RWPE1 (cell line): ENCODE data around the gene RALGAPA1.

Experiments
- CTCF ChIA-PET: fragments of 350-600 bp; sonication (Branson Sonifier 250); formaldehyde crosslinking; extraction: SDS; loops from one replicate; lab custom pipeline; 2021; lab: Yijun Ruan, JAX
- POLR2A ChIA-PET: fragments of 400-600 bp; formaldehyde crosslinking; extraction: SDS; loops from one replicate; lab custom pipeline; 2020; ENCODE audit warnings: antibody characterized with exemption; ENCODE audit not compliant: low non-redundant PET; lab: Yijun Ruan, JAX
- DNase-seq: peaks from one replicate; pipeline ENCODE4 v3.0.0; 2012; ENCODE audit warnings: low spot score
- H3K27ac ChIP-seq: fragments of 450-650 bp; 2 replicates; pipeline ENCODE4 v1.5.1; 2017
- CTCF ChIP-seq: fragments of 450-650 bp; conservative IDR thresholded peaks from 2 replicates; pipeline ENCODE4 v1.5.1; 2017; ENCODE audit warnings: low read depth, mild to moderate bottlenecking

Gene RALGAPA1

GRCh38 chr14:35766036-35766699, 42.9 kb downstream of the RALGAPA1 start:
- TF ChIP-seq CTCF = no peak
- no peak overlapping the region for H3K27ac ChIP-seq
- ChIA-PET CTCF (no interaction called here), POLR2A (no interaction called here)
- DNase-seq = no peak

- no peak for TF ChIP-seq CTCF
- ChIA-PET CTCF (interaction anchor here (0.7 kb wide), 1 partner anchor 53 kb away, joined by 4 read pairs; no protein-coding TSS in a partner anchor), POLR2A (no interaction called here)
- DNase-seq = no peak
- no peak overlapping the region for H3K27ac ChIP-seq
Observed at GRCh38 chr14:35761922-35762321, 47.2 kb downstream of the RALGAPA1 start.

GRCh38 chr14:35760143-35760542, 49.0 kb downstream of the RALGAPA1 start:
- TF ChIP-seq CTCF = no peak
- POLR2A ChIA-PET = no interaction called here

GRCh38 chr14:35758523-35759129, 50.5 kb downstream of the RALGAPA1 start:
- CTCF ChIA-PET = interaction anchor here (1.1 kb wide), 1 partner anchor 22 kb away, joined by 3 read pairs; no protein-coding TSS in a partner anchor
- H3K27ac ChIP-seq = no peak overlapping the region
- TF ChIP-seq CTCF = no peak
- no peak for DNase-seq
- POLR2A ChIA-PET = no interaction called here

More at GRCh38 chr14:35760143-35760542, 49.0 kb downstream of the RALGAPA1 start:
- no peak overlapping the region for H3K27ac ChIP-seq
- DNase-seq = no peak
- CTCF ChIA-PET = interaction anchor here (0.6 kb wide), 1 partner anchor 1168 kb away, joined by 4 read pairs; no protein-coding TSS in a partner anchor

- ChIA-PET POLR2A (no interaction called here), CTCF (no interaction called here)
- H3K27ac ChIP-seq = no peak overlapping the region
- no peak for TF ChIP-seq CTCF
- no peak for DNase-seq
Observed at GRCh38 chr14:35754671-35755070, 54.4 kb downstream of the RALGAPA1 start.

GRCh38 chr14:35752380-35752779, 56.7 kb downstream of the RALGAPA1 start:
- DNase-seq = no peak
- POLR2A ChIA-PET = no interaction called here

More at GRCh38 chr14:35752380-35752779, 56.7 kb downstream of the RALGAPA1 start:
- TF ChIP-seq CTCF = no peak
- CTCF ChIA-PET = no interaction called here
- no peak overlapping the region for H3K27ac ChIP-seq
